B cell (primary cell): ENCODE data around the gene ITPR3. TPM values are rescaled to one million over a fixed set of nuclear protein-coding genes. Genes with fewer than 3 reads are reported as not detected.

Experiments
- ATAC-seq: fragments of 200-7000 bp; cut with Tn5 transposase; one replicate; pipeline ENCODE4 v1.10.0; 2021; ENCODE audit warnings: low read depth, mild to moderate bottlenecking, moderate number of reproducible peaks, moderate library complexity
- CTCF ChIA-PET: fragments of 350-600 bp; sonication (Branson Sonifier 250); formaldehyde crosslinking; loops from one replicate; lab custom pipeline; 2021; ENCODE audit warnings: antibody characterized with exemption, inconsistent platforms; lab: Charles Lee
- POLR2A ChIA-PET: fragments of 350-600 bp; sonication (Branson Sonifier 250); formaldehyde crosslinking; loops from one replicate; lab custom pipeline; 2021; ENCODE audit warnings: antibody characterized with exemption; lab: Charles Lee
- DNase-seq: peaks from one replicate; pipeline ENCODE4 v3.0.0; 2013
- H2AFZ ChIP-seq: 2 replicates; pipeline ENCODE4 v1.6.1; 2012; ENCODE audit warnings: mild to moderate bottlenecking, low read depth, low read length; ENCODE audit not compliant: insufficient read depth, poor library complexity, severe bottlenecking
- H3K27ac ChIP-seq, 2 donors: 1 replicate in 1 of 2; 2 replicates in 1 of 2; pipeline ENCODE4 v1.5.1; 2012 to 2013; ENCODE audit warnings: low read length in 2 of 2, mild to moderate bottlenecking in 2 of 2, moderate library complexity in 1 of 2
- H3K27me3 ChIP-seq, 4 experiments: fragments of 200-600 bp in 1 of 4; sonication (generic) in 1 of 4; replicated peaks in 1 of 4; 1 replicate in 2 of 4; 2 replicates in 2 of 4; pipeline versions ENCODE4 v1.6.1 to v1.7.0; 2013 to 2016; ENCODE audit warnings: low read length in 3 of 4, mild to moderate bottlenecking in 2 of 4, mixed read lengths in 1 of 4, moderate library complexity in 1 of 4; ENCODE audit not compliant: insufficient read depth in 4 of 4, control insufficient read depth in 3 of 4; ENCODE audit errors: control extremely low read depth in 1 of 4
- H3K36me3 ChIP-seq, 2 experiments: replicated peaks in 1 of 2; 1 replicate in 1 of 2; 2 replicates in 1 of 2; pipeline versions ENCODE4 v1.6.1 to v1.7.1; 2013; ENCODE audit warnings: low read length in 1 of 2; ENCODE audit not compliant: insufficient read depth in 2 of 2, control insufficient read depth in 1 of 2; ENCODE audit errors: control extremely low read depth in 1 of 2, extremely low read depth in 1 of 2
- H3K4me1 ChIP-seq, 2 donors: fragments of 200-600 bp in 1 of 2; sonication (generic) in 1 of 2; 1 replicate in 1 of 2; 2 replicates in 1 of 2; pipeline versions ENCODE4 v1.5.1 to v1.6.1; 2013 to 2017; ENCODE audit warnings: low read length in 2 of 2; ENCODE audit not compliant: control insufficient read depth in 2 of 2, insufficient read depth in 2 of 2
- H3K4me2 ChIP-seq: replicated peaks from 2 replicates; pipeline ENCODE3; 2012; ENCODE audit warnings: mild to moderate bottlenecking, low read depth, low read length; ENCODE audit not compliant: poor library complexity, severe bottlenecking
- H3K4me3 ChIP-seq, 5 experiments: fragments of 200-600 bp in 1 of 5; sonication (generic) in 1 of 5; 1 replicate in 3 of 5; 2 replicates in 2 of 5; pipeline versions ENCODE4 v1.5.1 to v1.7.0; 2011 to 2016; ENCODE audit warnings: low read length in 4 of 5, mild to moderate bottlenecking in 4 of 5, low read depth in 2 of 5, control low read depth in 1 of 5, moderate library complexity in 1 of 5; ENCODE audit not compliant: insufficient read depth in 1 of 5; ENCODE audit errors: control extremely low read depth in 1 of 5, extremely low read depth in 1 of 5
- H3K79me2 ChIP-seq: fragments of 200-600 bp; sonication (generic); one replicate; pipeline ENCODE4 v1.6.0; 2016; ENCODE audit warnings: low read length; ENCODE audit not compliant: control insufficient read depth, insufficient read depth
- H3K9ac ChIP-seq: fragments of 200-600 bp; sonication (generic); 2 replicates; pipeline ENCODE4 v1.6.1; 2017; ENCODE audit warnings: mild to moderate bottlenecking, low read length, moderate library complexity
- H3K9me3 ChIP-seq, 3 donors: one replicate each; pipeline versions ENCODE4 v1.6.1 to v1.7.1; 2013; ENCODE audit warnings: low read length in 2 of 3; ENCODE audit not compliant: control insufficient read depth in 2 of 3, insufficient read depth in 1 of 3; ENCODE audit errors: control extremely low read depth in 1 of 3
- H4K20me1 ChIP-seq: 2 replicates; pipeline ENCODE4 v1.6.0; 2012; ENCODE audit warnings: mild to moderate bottlenecking, low read length; ENCODE audit not compliant: insufficient read depth, control insufficient read depth, poor library complexity, severe bottlenecking
- H3K27ac Mint-ChIP-seq: one replicate; pipeline ENCODE4 v1.8.0; 2021; ENCODE audit warnings: mixed read lengths
- H3K27me3 Mint-ChIP-seq: one replicate; pipeline ENCODE4 v1.8.0; 2021; ENCODE audit warnings: mixed read lengths
- H3K4me1 Mint-ChIP-seq: one replicate; pipeline ENCODE4 v1.8.0; 2021; ENCODE audit warnings: mixed read lengths
- H3K4me3 Mint-ChIP-seq: one replicate; pipeline ENCODE4 v1.8.0; 2021; ENCODE audit warnings: mixed read lengths
- H3K9me3 Mint-ChIP-seq: one replicate; pipeline ENCODE4 v1.8.0; 2022; ENCODE audit warnings: mixed read lengths; ENCODE audit not compliant: insufficient read depth
- CTCF ChIP-seq: fragments of 200-600 bp; IDR thresholded peaks from one replicate; pipeline ENCODE4 v1.8.0; 2022; ENCODE audit warnings: antibody characterized with exemption, mild to moderate bottlenecking
- EZH2 ChIP-seq: IDR thresholded peaks from 2 replicates; pipeline ENCODE4 v1.6.1; 2012; ENCODE audit warnings: borderline replicate concordance, low read depth, mild to moderate bottlenecking, moderate library complexity, low read length; ENCODE audit not compliant: insufficient read depth, poor library complexity, severe bottlenecking
- WGBS: methylation state at CpG from one replicate; pipeline ENCODE4 v1.1.5; 2013; ENCODE audit warnings: missing lambda C conversion rate; ENCODE audit not compliant: insufficient coverage; 5-methylcytosine and 5-hydroxymethylcytosine counted together
- intact Hi-C: fragments of 100-400 bp; cut with micrococcal nuclease; formaldehyde crosslinking; loops from one replicate; pipeline ENCODE4 v1.10.0; 2022
- polyA plus RNA-seq: library from polyadenylated mRNA; depleted of rRNA; stranded (reverse); fragments of >200 nt; gene quantifications from 2 replicates; pipeline ENCODE4 v1.2.3, GENCODE V29; 2012
- total RNA-seq, 2 donors: library from RNA; stranded (reverse); fragments of 120-200 nt in 1 of 2; gene quantifications; 1 replicate in 1 of 2; 2 replicates in 1 of 2; pipeline versions ENCODE4 v1.2.3 to v1.2.4, GENCODE V29; 2013 to 2022

Gene ITPR3
- total and polyA plus RNA-seq, 2 donors (not counting 1 experiment from before 2014, with no cell fraction given) = 61.9 to 67.6 TPM

GRCh38 chr6:33613146-33613794 lies 7.9 kb upstream of the ITPR3 start:
- DNase-seq (no peak), ATAC-seq (no peak)
- H3K27me3 Mint-ChIP-seq = no peaks in the 10 kb centered on the region
- WGBS = 92% methylated on average over 5 of the region's 8 CpGs
- no peak overlapping the region for H3K4me2 ChIP-seq
- no peaks in the 10 kb centered on the region for H3K9me3 Mint-ChIP-seq
- H3K4me3 ChIP-seq = no peak overlapping the region
- H3K4me1 ChIP-seq = peaks cover 3 to 10% of the 10 kb centered on the region in 2 donors
- no peak overlapping the region for H3K9ac ChIP-seq
- H3K27ac ChIP-seq = no peak overlapping the region
- H3K36me3 ChIP-seq = no peaks in the 10 kb centered on the region
- intact Hi-C loops = no loop called here
- no peak overlapping the region for H3K4me3 Mint-ChIP-seq
- POLR2A ChIA-PET = no interaction called here
- H3K79me2 ChIP-seq = no peaks in the 10 kb centered on the region
- CTCF ChIA-PET = no interaction called here
- no peaks in the 10 kb centered on the region for H4K20me1 ChIP-seq
- peaks cover 0 to 5% (median 0%) of the 10 kb centered on the region in 3 donors for H3K9me3 ChIP-seq
- no peak overlapping the region for H2AFZ ChIP-seq
- TF ChIP-seq CTCF (no peak), EZH2 (no peak)
- peaks cover 15% of the 10 kb centered on the region for H3K4me1 Mint-ChIP-seq
- H3K27ac Mint-ChIP-seq = no peak overlapping the region
- no peaks in the 10 kb centered on the region for H3K27me3 ChIP-seq

- Mint-ChIP-seq H3K4me3 (no peak overlapping the region), H3K27me3 (no peaks in the 10 kb centered on the region), H3K27ac (no peak overlapping the region), H3K9me3 (no peaks in the 10 kb centered on the region), H3K4me1 (peaks cover 16% of the 10 kb centered on the region)
- H3K27me3 ChIP-seq = no peaks in the 10 kb centered on the region
- CTCF ChIA-PET = interaction anchor here (1.0 kb wide), 1 partner anchor 24 kb away, joined by 4 read pairs; no protein-coding TSS in a partner anchor
- DNase-seq (no peak), ATAC-seq (no peak)
- H3K4me2 ChIP-seq = no peak overlapping the region
- H3K4me1 ChIP-seq = peaks cover 3 to 10% of the 10 kb centered on the region in 2 donors
- no peak overlapping the region for H3K9ac ChIP-seq
- intact Hi-C loops = no loop called here
- no peaks in the 10 kb centered on the region for H4K20me1 ChIP-seq
- H3K4me3 ChIP-seq = no peak overlapping the region
- no peak for TF ChIP-seq EZH2
- no peak for TF ChIP-seq CTCF
- WGBS = 93% methylated on average over 8 of the region's 10 CpGs
- H3K27ac ChIP-seq = no peak overlapping the region
- POLR2A ChIA-PET = no interaction called here
- H3K36me3 ChIP-seq = no peaks in the 10 kb centered on the region
- H2AFZ ChIP-seq = no peak overlapping the region
- H3K79me2 ChIP-seq = no peaks in the 10 kb centered on the region
- H3K9me3 ChIP-seq = peaks cover 0 to 5% (median 0%) of the 10 kb centered on the region in 3 donors
These were observed 7.3 kb upstream of the ITPR3 start for GRCh38 chr6:33613795-33614168.
